LoVo (cell line): ENCODE data around the gene NSUN4.
"Not testable (repeated sequence)": the region's sequence is repeated elsewhere in the genome, so short reads cannot be mapped to it uniquely, and the experiment has no call there.

Source experiments
- DNase-seq: peaks from one replicate; pipeline ENCODE4 v3.0.0-alpha.2; 2016; ENCODE audit warnings: low spot score

The NSUN4 gene

DNA sequence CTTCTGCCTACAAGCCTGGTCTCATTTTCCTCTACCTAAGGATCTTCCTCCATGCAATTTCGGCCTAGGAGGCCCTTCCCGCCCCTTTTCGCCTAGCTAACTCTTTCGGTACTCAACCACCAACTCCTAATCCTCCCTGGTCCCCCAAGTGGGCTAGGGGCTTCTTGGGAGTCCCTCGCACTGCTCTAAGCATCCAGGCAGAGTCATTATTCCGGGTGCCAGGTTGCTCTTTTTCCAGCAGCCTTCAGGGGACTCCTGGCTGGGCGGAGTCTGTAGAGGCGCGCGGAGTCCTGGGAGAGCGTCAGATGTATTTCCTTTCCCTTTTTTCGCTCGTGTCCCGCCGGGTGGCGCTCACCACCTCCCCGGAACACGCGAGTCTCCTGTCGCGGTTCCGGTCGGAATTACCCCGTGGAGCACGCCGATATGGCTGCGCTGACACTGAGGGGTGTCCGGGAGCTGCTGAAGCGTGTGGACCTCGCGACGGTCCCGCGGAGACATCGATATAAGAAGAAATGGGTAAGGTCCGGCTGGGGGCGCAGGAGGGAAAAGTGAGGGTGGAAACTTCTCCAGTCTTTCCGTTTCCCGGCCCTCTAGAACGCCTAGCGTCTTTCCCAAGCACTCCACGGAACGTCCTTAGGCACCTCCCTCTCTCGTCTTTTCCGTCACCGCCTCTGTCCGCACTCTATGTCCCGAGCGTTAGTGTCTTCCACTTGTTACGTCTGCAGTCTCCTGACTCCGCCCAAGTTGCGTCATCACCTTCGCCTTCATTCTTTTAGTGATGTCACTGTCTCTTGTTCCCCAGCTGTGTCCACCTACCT, at the start of gene NSUN4:
Gene NSUN4, plus strand, starts transcription at position 404 of the 818 bp plus-strand sequence. Its CDS starts 20 bp downstream, at position 424.
- peak; percentile 88 for DNase-seq

- DNase-seq, result no peak
Measured at GRCh38 chr1:46295306-46295705, 45.3 kb upstream of the NSUN4 start.

- DNase-seq, result no peak
Measured at GRCh38 chr1:46298387-46298786, 42.2 kb upstream of the NSUN4 start.

- no peak for DNase-seq
Measured at GRCh38 chr1:46300673-46301405, 39.8 kb upstream of the NSUN4 start.

DNA sequence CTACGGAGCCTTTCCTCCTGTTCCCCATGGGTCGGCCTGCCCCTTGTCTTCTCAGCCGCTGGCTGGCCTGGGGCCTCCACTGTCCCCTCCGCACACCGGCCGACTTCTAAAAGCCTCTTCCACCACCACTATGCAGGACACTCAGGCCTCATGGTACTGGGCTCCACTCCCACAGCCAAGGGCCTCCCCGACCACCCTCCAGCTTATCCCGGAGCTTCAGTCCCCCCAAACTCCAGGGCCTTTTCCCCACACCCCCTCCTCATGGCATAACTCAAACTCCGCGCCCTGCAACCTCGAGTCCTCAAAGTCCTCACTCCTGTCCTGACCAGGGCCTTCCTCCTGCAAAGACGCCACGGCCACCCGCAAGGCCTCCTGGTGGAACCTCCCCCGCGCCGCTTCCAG, 39.2 kb upstream of the NSUN4 start:
- no peak for DNase-seq

DNA sequence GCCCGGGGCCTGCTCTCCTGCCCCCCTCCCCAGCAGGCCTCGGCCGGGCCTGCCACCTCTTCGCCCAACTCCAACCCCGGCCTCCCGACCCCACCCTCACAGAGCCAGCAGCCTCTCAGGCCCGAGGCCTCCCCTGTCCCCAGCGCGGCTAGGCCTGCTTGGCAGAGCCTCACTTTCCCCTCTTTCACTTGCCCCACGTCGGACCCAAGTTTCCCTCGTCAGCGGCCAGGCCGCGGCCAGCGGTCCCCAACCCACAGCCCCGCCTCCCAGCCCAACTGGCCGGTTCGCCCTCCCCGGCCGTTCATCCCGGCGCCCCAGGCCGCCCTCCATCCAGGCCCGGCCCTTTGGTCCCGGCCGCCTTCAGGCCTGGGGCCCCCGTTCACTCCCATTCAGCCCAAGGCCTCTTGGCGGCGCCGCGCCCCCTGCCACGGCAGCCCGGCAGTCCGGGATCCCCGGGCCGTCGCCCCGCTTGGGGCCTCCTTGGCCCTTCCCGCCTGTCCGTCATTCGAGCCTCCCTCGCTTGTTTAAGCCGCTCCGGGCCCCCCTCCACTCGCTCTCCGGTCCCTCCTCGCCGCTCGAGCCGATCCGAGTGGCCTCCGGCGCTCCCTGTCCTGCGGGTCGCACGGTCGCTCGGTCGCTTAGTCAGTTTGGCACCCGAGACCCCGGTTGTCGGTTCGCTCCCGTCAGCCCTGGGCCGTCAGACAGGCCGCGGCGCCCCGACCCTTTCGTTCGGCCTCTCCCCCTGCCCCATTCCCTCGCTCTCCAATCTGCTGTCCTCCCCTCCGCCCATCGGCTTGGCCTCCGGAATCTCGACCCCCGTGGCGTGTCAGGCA, 38.6 kb upstream of the NSUN4 start:
- peak; percentile 25 for DNase-seq

- peak; percentile 9 for DNase-seq
Measured at GRCh38 chr1:46302641-46303037, 38.0 kb upstream of the NSUN4 start.

- DNase-seq, result peak; percentile 96
Measured at GRCh38 chr1:46303038-46303871, 37.4 kb upstream of the NSUN4 start, which contains the start of the genes LRRC41 and UQCRH. Gene LRRC41, minus strand, starts transcription at chr1:46303616. Its CDS starts 294 bp downstream, at chr1:46303322. Gene UQCRH, plus strand, starts transcription at chr1:46303698. Its CDS starts 69 bp downstream, at chr1:46303767.

DNA sequence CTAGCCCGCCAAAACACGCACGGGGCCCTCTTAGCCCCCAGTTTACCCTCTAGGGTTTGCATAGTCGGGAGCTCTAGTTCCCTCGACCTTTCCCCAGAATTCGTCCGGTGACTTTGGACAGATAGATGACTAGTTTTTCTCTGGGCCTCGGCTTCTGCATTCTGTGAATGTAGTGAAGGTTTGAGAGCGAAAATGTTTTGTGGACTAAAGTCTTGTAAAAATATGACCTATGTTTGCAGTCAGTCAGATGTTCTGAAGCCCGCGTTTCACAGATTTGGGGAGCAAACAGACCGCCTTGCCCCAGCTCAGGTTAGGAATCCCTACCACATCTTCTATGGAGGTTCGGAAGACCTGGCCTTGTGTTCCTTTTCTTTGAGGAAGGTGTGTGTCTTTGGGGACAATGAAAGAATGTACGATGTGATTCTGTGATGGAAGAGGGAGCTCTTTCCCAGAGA, 36.7 kb upstream of the NSUN4 start:
- DNase-seq, result no peak

DNA sequence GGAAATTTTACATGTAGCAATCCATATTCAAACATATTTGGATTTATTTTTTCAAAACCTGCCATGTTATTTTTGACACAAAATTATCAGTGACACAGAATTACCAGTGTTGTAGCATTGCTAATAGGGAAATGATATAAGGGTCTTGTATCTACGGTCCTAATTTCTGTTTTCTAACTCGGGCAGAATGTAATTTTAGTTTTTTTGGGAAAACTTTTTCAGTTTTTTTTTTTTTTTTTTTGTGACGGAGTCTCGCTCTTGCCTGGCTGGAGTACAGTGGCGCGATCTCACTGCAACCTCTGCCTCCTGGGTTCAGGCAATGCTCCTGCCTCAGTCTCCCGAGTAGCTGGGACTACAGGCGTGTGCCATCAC, 34.5 kb upstream of the NSUN4 start:
- no peak for DNase-seq

- DNase-seq, result no peak
Measured at GRCh38 chr1:46309401-46310159, 31.0 kb upstream of the NSUN4 start.

- no peak for DNase-seq
Measured at GRCh38 chr1:46310321-46310720, 30.3 kb upstream of the NSUN4 start.

- DNase-seq, result no peak
Measured at GRCh38 chr1:46315669-46316403, 24.8 kb upstream of the NSUN4 start.

GRCh38 chr1:46317323-46317722, 23.3 kb upstream of the NSUN4 start:
- DNase-seq, result no peak

GRCh38 chr1:46319301-46319700, 21.3 kb upstream of the NSUN4 start:
- DNase-seq, result not testable (repeated sequence)

GRCh38 chr1:46319960-46320914, 20.4 kb upstream of the NSUN4 start:
- DNase-seq, result not testable (repeated sequence)

GRCh38 chr1:46322191-46322590, 18.4 kb upstream of the NSUN4 start:
- DNase-seq, result not testable (repeated sequence)

- DNase-seq, result not testable (repeated sequence)
Measured at GRCh38 chr1:46325285-46326076, 15.1 kb upstream of the NSUN4 start.
